ENCODE results near the gene CAMTA2. TPM values are rescaled to one million over a fixed set of nuclear protein-coding genes. Genes with fewer than 3 reads are reported as not detected.
A peak's percentile ranks its signal among the peaks of the same experiment; 100 is the strongest.

CAMTA2 gene
- polyA plus RNA-seq, 3 donors, result 7.1 to 88.9 (median 7.6) TPM

- 9% methylated on average over 4 of the region's 16 CpGs for WGBS (ENCODE audit: insufficient coverage)
- H3K4me2 ChIP-seq (replicated peaks; ENCODE audit: extremely low read depth, low read length, poor library complexity, severe bottlenecking), result peak overlapping the region; percentile 98
- no peaks in the 10 kb centered on the region for H3K27me3 ChIP-seq (ENCODE audit: control insufficient read depth in 2 of 2, insufficient read depth in 2 of 2, low read length in 2 of 2)
- H2AFZ ChIP-seq (ENCODE audit: insufficient read depth, low read depth, low read length, poor library complexity, severe bottlenecking), result no peak overlapping the region
- peak overlapping the region; percentile 94 for H3K27ac ChIP-seq (ENCODE audit: low read depth in 1 of 2, low read length in 2 of 2)
- TF ChIP-seq, protein P1, sequence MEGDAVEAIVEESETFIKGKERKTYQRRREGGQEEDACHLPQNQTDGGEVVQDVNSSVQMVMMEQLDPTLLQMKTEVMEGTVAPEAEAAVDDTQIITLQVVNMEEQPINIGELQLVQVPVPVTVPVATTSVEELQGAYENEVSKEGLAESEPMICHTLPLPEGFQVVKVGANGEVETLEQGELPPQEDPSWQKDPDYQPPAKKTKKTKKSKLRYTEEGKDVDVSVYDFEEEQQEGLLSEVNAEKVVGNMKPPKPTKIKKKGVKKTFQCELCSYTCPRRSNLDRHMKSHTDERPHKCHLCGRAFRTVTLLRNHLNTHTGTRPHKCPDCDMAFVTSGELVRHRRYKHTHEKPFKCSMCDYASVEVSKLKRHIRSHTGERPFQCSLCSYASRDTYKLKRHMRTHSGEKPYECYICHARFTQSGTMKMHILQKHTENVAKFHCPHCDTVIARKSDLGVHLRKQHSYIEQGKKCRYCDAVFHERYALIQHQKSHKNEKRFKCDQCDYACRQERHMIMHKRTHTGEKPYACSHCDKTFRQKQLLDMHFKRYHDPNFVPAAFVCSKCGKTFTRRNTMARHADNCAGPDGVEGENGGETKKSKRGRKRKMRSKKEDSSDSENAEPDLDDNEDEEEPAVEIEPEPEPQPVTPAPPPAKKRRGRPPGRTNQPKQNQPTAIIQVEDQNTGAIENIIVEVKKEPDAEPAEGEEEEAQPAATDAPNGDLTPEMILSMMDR (IDR thresholded peaks at IDR 0.05), result no peak
- peak overlapping the region; percentile 95 to 99 (median 97) for H3K27ac Mint-ChIP-seq
- intact Hi-C loops (cut with micrococcal nuclease), result loop anchor here in 1 of 2 donors (5.0 kb wide), 2 partner anchors 44 to 179 kb away; partner anchors contain the start of gene CHRNE
- peaks cover 69 to 84% of the 10 kb centered on the region in 2 donors for H3K4me1 ChIP-seq (ENCODE audit: control insufficient read depth in 1 of 2, insufficient read depth in 2 of 2, low read length in 2 of 2)
- H3K79me2 ChIP-seq (ENCODE audit: insufficient read depth, low read length), result peaks cover 78% of the 10 kb centered on the region
- H3K9me3 Mint-ChIP-seq, result no peaks in the 10 kb centered on the region
- peak; percentile 31 to 86 (median 47) for DNase-seq
- peaks cover 67% of the 10 kb centered on the region for H4K20me1 ChIP-seq (ENCODE audit: insufficient read depth, low read length)
- no peaks in the 10 kb centered on the region for H3K9me3 ChIP-seq (replicated peaks in 1 of 2; ENCODE audit: control insufficient read depth in 1 of 2, insufficient read depth in 1 of 2, low read length in 2 of 2)
- H3K36me3 Mint-ChIP-seq, result peaks cover 44 to 51% of the 10 kb centered on the region in 2 donors
- H3K4me3 ChIP-seq (replicated peaks in 1 of 3; ENCODE audit: low read depth in 2 of 3, low read length in 3 of 3), result peak overlapping the region; percentile 92 to 95 (median 94)
- H3K4me1 Mint-ChIP-seq, result peaks cover 70% of the 10 kb centered on the region
- peak overlapping the region; percentile 80 for H3K9ac ChIP-seq (ENCODE audit: insufficient read depth, low read length, poor library complexity, severe bottlenecking)
- peak overlapping the region; percentile 96 to 97 for H3K4me3 Mint-ChIP-seq
- H3K36me3 ChIP-seq (replicated peaks in 1 of 2; ENCODE audit: control insufficient read depth in 1 of 2, insufficient read depth in 2 of 2, low read length in 2 of 2), result peaks cover 32 to 43% of the 10 kb centered on the region in 2 donors
- H3K27me3 Mint-ChIP-seq (ENCODE audit: low read depth in 3 of 3), result peaks cover 2 to 8% (median 3%) of the 10 kb centered on the region in 3 donors
Measured at GRCh38 chr17:4946312-4946976, 41.0 kb downstream of the CAMTA2 start.

GRCh38 chr17:4945944-4946280 lies 41.6 kb downstream of the CAMTA2 start:
- no peaks in the 10 kb centered on the region for H3K9me3 Mint-ChIP-seq
- WGBS (ENCODE audit: insufficient coverage), result no CpG with 5 or more reads among the region's 4 CpGs
- peaks cover 44 to 51% of the 10 kb centered on the region in 2 donors for H3K36me3 Mint-ChIP-seq
- peaks cover 67% of the 10 kb centered on the region for H4K20me1 ChIP-seq (ENCODE audit: insufficient read depth, low read length)
- peak overlapping the region; percentile 45 for H3K9ac ChIP-seq (ENCODE audit: insufficient read depth, low read length, poor library complexity, severe bottlenecking)
- H2AFZ ChIP-seq (ENCODE audit: insufficient read depth, low read depth, low read length, poor library complexity, severe bottlenecking), result no peak overlapping the region
- intact Hi-C loops (cut with micrococcal nuclease), result loop anchor here in 1 of 2 donors (5.0 kb wide), 2 partner anchors 44 to 179 kb away; partner anchors contain the start of gene CHRNE
- DNase-seq, result no peak
- no peaks in the 10 kb centered on the region for H3K27me3 ChIP-seq (ENCODE audit: control insufficient read depth in 2 of 2, insufficient read depth in 2 of 2, low read length in 2 of 2)
- H3K9me3 ChIP-seq (replicated peaks in 1 of 2; ENCODE audit: control insufficient read depth in 1 of 2, insufficient read depth in 1 of 2, low read length in 2 of 2), result no peaks in the 10 kb centered on the region
- H3K79me2 ChIP-seq (ENCODE audit: insufficient read depth, low read length), result peaks cover 82% of the 10 kb centered on the region
- peak overlapping the region; percentile 96 to 97 for H3K4me3 Mint-ChIP-seq
- TF ChIP-seq, protein P1 (IDR thresholded peaks at IDR 0.05), result no peak
- H3K4me2 ChIP-seq (replicated peaks; ENCODE audit: extremely low read depth, low read length, poor library complexity, severe bottlenecking), result peak overlapping the region; percentile 98
- peaks cover 69 to 84% of the 10 kb centered on the region in 2 donors for H3K4me1 ChIP-seq (ENCODE audit: control insufficient read depth in 1 of 2, insufficient read depth in 2 of 2, low read length in 2 of 2)
- H3K27ac ChIP-seq (ENCODE audit: low read depth in 1 of 2, low read length in 2 of 2), result peak overlapping the region; percentile 85 to 94
- H3K4me1 Mint-ChIP-seq, result peaks cover 71% of the 10 kb centered on the region
- peaks cover 0 to 5% (median 0%) of the 10 kb centered on the region in 3 donors for H3K27me3 Mint-ChIP-seq (ENCODE audit: low read depth in 3 of 3)
- H3K4me3 ChIP-seq (replicated peaks in 1 of 3; ENCODE audit: low read depth in 2 of 3, low read length in 3 of 3), result peak overlapping the region; percentile 92 to 95 (median 94)
- peaks cover 32 to 43% of the 10 kb centered on the region in 2 donors for H3K36me3 ChIP-seq (replicated peaks in 1 of 2; ENCODE audit: control insufficient read depth in 1 of 2, insufficient read depth in 2 of 2, low read length in 2 of 2)
- peak overlapping the region; percentile 95 to 99 (median 97) for H3K27ac Mint-ChIP-seq
